NCI-H748 treated with DMSO at 0.1 percent for 48 hours (cell line): ENCODE measurements around the gene ATG5.
"Not testable (repeated sequence)": the region's sequence is repeated elsewhere in the genome, so short reads cannot be mapped to it uniquely, and the experiment has no call there.

Experiments
- DNase-seq: peaks from one replicate; lab custom pipeline; 2025; lab: John Stamatoyannopoulos, UW

ATG5 gene

DNA sequence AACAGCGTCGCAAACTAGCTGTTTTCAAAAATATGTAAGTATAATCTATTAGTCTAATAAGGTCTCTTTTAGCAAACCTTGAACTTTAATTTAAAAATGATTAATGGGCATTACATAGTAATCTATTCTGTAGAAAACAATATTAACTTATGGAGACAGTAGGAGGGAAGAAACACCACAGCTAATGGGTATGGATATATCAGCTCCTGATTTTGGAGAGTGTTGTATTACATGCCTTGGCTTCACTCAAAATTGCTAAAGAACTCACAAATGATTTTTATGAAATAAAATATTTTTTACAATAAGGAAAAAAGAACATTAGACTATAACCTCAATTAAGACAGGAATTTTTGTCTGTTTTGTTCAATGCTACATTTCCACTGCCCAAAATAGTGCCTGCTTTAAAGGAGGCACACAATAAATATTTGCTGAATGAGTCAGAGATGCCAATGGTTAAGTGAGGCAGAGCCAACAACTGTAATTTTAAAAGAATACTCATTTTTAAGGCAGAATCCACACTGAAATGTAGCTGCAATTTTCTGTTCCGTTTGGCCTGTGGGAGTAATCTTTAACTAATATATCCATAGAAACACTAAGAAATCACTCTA lies 15.7 kb downstream of the ATG5 start:
- DNase-seq, result no peak

DNA sequence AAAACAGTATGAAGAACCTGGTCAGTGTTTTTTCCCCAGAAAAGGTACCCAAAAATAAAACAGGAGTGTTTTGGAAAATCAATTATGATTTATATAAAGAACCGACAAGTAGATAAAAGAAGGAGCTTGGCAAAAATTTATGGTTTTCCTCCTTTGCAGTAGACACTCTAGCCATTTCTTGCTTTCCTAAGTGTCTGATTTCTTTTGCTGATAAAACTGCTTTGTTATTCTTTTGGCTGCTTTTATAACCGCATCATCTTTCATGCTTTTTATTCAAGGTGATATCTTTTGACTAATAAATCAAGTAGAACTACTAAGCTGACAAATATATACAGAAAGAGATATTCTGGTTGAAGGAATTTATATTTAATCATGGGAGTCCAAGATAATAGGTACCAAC lies 16.6 kb downstream of the ATG5 start:
- DNase-seq, result no peak

DNA sequence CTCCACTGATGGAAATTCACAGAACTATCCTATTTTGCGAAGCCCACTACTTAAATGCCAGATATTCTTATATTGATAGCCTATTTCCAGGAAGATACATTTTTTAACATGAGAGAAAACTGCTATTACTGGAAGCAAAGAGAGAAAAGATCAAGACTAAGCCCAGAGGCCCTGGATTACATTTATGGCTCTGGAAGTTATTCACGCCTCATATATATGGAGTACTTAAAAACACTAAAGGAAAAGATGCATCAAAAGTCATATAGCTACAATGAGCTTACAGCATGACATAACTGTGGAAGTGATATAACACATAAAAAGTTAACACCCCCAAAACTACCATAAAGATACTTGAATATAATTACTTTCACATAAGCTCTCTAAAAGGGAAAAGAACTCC lies 19.8 kb downstream of the ATG5 start:
- no peak for DNase-seq

DNA sequence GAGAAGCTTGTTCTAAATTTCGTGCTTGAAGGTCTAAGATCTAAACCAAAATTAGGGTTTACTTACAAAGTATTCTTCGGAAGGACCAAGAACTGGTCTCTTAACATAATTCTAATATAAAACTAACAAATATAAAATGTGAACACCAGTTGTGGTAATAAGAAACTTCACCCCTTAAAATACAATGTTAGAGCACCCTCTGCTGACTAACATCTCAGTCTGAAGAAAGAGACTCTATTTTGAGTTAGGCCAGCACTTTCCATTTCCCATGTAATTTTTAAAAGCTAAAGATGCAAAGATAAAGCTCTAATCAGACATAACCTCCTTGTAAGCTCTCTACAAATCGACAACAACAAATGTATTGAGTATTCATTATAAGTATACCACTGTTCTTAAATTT lies 24.6 kb downstream of the ATG5 start:
- no peak for DNase-seq

DNA sequence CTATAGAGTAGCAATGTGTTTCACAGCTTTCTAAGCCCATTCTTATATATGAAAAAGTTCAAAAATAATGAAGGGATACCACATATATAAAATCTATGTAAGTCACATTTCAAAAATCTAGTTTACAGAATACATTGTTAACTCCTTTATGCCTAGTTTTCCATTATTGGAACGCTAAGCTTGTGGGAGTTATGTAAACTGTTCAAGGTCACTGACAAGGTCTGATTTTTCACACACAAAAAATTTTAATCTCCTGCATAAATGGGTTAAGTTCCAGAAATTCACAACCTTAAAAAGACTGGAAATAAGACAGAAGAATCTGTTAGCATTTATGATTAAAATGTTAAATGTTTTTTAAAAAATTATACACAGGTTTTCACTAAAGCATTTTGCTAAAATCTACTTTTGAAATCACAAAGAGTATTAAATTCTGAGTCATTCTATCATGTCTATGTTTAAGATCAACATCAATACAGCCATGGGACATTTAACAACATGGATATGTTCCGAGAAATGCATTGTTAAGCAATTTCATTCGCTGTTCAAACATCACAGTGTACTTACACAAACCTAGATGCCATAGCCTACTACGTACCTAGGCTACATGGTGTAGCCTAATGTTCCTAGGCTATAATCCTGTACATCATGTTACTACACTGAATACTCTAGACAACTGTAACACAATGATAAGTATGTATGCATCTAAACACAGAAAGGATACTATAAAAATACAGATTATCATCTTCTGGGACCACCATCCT lies 25.4 kb downstream of the ATG5 start:
- no peak for DNase-seq

DNA sequence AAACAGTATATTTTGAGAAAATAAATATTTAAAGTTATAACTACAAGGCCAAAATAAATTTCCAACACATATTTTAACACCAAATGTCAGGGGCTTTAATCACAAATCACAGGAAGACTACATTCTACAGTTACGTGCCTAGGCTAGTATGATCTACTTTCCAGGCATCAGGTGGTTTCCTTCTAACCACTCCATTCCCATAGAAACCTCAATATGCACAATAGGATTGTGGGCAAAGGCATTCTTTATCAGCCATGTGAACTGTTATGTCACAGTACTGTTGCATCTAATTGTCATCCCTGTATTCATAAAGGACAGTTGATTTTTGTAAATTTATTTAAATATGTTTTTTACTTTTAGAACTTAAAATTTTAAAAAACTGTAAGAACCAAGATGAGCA lies 32.4 kb downstream of the ATG5 start:
- DNase-seq, result no peak

DNA sequence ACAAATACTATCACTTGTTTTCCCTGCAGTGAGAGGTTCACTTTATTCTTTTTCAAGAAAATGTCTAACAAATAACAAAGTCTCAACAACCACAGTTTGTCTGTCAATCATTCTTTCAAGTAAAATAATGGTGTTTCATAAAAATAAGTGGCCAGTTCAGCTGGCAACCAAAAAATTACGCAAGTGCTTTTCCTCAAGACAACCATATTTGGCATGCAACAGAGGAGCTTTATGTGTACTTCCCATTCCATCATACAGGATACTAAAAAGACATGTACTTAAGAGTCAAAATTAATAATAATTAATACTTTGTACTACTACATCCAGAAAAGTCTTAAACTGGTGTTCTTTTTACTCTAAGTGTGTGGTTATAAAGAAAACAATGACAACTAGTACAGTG lies 34.6 kb downstream of the ATG5 start:
- no peak for DNase-seq

DNA sequence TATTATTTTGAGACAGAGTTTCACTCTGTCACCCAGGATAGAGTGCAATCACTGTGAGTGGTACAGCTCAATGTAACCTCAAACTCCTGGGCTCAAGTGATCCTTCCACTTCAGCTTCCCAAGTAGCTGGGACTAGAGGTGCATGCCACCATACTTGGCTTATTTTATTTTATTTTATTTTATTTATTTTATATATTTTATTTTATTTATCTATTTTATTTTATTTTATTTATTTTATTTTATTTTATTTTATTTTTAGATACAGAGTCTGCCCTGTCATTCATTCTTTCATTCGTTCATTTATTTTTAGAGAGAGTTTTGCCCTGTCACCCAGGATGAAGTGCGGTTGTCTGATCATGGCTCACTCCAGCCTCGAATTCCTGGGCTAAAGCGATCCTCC lies 35.5 kb downstream of the ATG5 start:
- DNase-seq, result no peak

DNA sequence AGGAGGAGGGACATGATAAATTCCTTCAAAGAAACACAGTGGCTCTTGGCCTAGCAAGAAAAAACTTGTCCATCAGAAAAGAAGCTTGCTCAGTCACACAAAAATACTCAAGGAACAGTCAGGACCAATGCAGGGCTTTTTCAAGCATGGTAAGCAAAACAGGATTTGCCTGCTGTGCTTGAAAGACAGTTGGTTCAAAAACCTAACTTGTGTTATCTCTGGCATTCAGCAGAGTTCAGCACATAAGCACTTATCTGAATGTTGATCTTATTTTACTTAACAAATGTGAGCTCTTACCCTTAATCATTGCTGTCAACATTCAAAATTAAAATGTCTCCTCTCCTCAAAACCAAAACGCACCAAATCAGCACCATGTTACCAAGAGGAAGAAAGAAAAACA lies 38.3 kb downstream of the ATG5 start:
- DNase-seq, result no peak

DNA sequence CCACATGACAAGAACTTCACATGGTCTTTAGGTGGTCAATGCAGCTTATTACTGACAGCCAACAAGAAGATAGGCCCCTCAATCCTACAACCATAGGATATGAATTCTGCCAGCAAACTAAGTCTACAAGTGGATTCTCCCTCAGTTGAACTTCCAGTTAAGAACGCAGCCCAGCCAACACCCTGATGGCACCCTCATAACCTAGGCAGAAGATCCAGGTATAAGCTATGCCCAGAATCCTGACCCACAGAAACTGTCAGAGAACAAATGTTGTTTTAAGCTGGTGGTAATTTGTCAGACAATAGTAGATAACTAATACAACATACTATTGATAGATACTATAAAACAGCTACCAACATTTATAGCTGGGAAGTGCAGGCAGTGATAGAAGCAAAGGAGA lies 38.8 kb downstream of the ATG5 start:
- DNase-seq, result no peak

DNA sequence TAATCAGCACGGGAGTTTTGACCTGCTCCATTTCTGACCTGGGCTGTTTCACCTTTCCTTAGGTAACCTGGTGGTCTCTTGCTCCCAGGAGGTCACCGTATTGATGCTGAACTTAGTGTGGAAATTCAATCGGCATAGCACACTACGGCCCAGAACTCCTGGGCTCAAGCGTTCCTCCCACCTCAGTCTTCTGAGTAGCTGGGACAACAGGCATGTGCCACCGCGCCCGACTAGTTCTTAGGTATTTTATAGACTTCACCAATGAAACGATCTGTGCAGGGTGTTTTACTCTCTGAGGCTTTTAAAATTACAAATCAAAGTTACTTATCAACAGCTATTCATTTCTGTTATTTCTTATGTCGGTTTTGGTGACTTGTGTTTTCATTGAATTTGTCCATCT lies 42.1 kb downstream of the ATG5 start:
- DNase-seq, result no peak

DNA sequence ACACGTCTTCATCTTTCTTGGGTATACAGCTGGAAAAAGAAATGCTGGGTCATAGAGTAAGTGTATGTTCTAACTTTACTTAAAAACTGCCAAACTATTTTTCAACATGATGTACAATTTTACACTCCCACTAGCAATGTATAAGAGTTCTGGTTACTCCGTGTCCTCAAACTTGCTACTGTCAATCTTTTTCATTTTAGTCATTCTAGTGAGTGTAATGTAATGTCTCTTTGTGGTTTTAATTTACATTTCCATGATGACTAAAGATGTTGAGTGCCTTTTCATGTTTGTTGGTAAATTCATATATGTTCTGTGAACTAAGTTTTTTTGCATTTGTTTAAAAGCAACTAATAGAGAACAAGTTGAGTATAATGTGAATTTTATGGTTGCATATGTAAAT lies 43.9 kb downstream of the ATG5 start:
- no peak for DNase-seq

DNA sequence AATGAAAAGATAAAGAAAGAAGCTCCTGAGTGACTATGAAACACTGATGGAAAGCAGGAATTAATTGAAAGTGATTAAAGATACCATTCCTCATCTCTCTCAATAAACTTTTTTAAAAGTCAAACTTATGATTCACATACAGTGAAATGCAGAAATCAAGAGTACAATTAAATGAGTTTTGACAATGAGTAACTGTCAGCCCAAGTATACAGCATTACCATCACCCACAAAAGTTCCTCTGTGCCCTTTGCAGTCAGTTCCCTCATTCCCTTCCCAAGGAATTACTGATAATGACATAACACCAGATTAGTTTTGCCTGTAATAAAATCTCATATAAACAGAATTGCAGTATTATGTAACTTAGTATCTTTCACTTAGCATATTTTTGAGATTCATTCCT lies 44.5 kb downstream of the ATG5 start:
- DNase-seq, result no peak

DNA sequence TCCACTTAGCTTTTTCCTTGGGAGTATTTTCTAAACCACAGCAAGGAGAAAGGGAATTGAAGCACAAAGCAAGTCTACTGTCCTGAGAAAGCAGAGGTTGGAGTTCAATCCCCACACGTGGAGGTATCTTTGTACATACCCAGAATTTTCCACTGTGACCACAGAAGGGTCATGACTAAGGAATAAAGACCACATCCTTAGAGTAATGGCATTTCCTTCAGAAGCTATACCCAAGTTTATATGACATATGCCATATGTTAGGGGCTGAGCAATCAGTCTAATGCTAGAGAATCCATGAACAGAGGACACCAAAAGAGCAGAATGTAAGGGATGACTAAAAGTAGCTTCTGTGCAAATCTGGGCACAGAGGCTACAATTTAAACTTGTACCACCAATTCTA lies 46.4 kb downstream of the ATG5 start:
- no peak for DNase-seq

DNA sequence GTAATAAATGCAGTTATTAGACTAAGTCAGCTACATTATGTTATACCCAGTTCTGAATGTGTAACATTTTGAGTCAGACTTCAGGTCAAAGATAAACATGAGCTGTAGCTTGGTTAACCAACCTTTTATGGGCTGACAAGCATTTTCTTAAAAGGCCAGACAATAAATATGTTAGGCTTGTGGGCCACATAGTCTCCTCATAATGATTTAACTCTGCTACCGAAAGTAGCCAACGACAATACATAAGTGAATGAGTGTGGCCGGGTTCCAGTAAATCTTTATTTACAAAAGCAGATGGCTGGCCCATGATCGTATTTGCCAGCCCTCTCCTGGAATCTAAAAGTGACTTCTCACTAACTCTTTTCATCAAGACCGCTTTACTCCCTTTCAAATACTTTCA lies 49.9 kb downstream of the ATG5 start:
- no peak for DNase-seq

DNA sequence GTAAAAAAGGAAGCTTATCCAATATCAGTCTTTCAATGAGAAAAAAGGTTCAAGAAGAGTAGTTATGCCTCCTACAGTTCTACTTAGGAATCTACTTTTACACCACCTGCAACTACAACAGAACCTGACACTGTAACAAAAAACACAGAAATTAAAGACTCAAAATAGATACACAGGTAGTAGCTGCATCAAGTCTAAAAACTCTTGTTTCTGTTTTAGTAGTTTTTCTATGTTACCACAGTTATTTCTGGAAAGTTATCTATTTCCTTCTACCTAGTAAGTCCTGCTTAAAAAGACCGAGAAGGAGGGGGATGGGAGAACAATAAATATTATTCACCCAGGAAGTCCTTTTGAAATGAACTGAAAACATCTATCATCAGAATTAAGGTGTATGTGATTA lies 52.5 kb downstream of the ATG5 start:
- no peak for DNase-seq

DNA sequence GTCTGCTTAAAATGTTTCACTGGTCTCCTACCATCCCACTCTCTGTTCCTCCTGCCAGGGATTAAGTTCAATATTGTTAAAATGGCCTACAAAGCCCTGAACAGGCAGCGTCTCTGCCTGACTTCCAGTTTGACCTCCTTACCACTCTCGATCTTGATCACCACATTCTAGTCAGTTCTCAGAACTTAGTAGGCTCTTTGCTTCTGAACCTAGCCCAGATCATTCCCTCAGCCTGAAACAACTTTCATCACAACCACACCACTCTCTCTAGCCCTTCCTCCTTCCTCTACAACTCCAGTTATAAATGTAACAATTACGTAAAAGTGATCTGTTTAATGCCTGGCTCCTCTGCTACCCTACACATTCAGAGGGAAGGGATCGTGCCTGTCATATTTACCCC lies 53.3 kb downstream of the ATG5 start:
- no peak for DNase-seq

DNA sequence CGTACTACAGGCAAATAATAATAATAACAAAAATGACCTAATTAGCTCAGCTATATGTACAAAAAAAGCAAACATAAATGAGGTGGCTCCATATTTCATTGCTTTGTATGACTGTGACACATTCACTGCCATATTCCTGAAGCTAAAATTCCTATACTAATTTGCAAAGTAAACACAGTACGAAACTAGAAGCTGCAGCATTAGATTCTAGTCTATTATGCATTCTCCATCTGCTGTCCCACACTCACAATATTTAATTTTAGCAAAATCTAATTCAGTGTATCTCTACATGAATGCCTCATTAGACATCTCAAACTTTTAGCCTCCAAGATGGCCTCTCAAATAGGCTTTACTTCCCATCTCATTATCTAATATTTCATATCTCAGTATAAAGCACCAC lies 55.1 kb downstream of the ATG5 start:
- no peak for DNase-seq

DNA sequence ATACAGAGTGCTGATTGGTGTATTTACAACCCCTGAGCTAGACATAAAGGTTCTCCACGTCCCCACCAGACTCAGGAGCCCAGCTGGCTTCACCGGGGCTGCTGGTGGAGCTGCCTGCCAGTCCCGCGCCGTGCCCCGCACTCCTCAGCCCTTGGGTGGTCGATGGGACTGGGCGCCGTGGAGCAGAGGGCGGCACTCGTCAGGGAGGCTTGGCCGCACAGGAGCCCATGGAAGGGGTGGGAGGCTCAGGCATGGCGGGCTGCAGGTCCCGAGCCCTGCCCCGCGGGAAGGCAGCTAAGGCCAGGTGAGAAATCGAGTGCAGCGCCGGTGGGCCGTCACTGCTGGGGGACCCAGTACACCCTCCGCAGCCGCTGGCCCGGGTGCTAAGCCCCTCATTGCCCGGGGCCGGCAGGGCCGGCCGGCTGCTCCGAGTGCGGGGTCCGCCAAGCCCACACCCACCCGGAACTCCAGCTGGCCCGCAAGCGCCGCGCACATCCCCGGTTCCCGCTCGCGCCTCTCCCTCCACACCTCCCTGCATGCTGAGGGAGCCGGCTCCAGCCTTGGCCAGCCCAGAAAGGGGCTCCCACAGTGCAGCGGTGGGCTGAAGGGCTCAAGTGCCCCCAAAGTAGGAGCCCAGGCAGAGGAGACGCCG lies 56.2 kb downstream of the ATG5 start:
- DNase-seq, result not testable (repeated sequence)

DNA sequence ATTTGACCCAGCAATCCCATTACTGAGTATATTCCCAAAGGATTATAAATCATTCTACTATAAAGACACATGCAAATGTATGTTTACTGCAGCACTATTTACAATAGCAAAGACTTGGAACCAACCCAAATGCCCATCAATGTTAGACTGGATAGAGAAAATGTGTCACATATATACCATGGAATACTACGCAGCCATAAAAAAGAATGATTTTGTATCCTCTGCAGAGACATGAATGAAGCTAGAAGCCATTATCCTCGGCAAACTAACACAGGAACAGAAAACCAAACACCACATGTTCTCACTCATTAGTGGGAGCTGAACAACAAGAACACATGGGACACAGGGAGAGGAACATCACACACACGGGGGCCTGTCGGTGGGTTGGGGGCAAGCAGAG lies 57.1 kb downstream of the ATG5 start:
- not testable (repeated sequence) for DNase-seq

DNA sequence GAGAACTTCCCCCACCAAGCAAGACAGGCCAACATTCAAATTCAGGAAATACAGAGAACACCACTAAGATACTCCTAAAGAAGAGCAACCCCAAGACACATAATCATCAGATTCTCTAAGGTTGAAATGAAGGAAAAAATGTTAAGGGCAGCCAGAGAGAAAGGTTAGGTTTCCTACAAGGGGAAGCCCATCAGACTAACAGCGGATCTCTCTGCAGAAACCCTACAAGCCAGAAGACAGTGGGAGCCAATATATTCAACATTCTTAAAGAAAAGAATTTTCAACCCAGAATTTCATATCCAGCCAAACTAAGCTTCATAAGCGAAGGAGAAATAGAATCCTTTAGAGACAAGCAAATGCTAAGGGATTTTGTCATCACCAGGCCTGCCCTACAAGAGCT lies 61.1 kb downstream of the ATG5 start:
- DNase-seq, result not testable (repeated sequence)

DNA sequence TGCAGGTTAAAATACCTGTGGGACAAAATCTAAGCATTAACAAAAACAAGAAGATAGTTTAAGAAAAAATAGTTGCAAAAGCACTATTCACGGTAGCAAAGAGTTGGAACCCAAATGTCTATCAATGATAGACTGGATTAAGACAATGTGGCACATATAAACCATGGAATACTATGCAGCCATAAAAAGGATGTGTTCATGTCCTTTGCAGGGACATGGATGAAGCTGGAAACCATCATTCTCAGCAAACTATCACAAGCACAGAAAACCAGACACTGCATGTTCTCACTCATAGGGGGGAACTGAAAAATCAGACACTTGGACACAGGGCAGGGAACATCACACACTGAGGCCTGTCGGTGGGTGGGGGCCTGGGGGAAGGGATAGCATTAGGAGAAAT lies 65.8 kb downstream of the ATG5 start:
- not testable (repeated sequence) for DNase-seq

DNA sequence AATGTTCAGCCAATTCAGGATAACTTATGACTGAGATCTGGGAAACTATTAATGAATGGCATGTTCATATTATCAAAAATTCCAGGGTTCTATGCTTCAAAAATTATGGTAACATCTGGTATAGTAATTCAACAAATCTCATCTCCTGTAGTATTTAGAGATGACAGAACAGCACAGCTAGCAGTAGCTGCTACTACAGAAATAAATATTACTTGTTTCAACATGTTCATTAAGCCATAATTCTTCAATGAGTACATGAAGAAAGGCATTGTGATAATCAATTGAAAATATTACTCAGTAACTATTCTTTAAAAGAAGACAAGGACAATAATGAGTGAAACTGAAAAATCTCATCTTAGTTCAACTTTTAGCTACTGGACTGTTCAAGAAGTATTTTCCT lies 66.8 kb downstream of the ATG5 start:
- no peak for DNase-seq

DNA sequence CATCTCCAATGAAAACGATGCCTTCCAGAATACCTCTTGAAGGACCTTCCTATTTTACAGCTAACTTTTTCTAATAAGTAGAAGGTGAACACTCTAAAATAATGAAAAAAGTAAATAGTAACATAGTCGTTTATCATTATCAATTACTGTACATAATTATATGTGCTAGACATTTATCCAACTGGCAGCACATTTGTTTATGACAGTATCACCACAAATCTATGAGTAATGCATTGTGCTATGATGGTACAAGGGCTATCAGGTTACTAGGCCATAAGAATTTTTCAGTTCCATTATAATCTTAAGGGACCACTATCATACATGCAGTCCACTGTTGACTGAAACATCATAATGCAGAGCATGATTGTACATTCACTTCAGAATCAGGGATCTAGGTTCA lies 68.4 kb downstream of the ATG5 start:
- no peak for DNase-seq
